H1 (cell line): Measurements from ENCODE around the gene IFTAP. TPM values are rescaled to one million over a fixed set of nuclear protein-coding genes. Genes with fewer than 3 reads are reported as not detected.

ENCODE experiments used
- CTCF ChIA-PET: fragments of 300-600 bp; sonication (Branson Sonifier 250); formaldehyde crosslinking; loops from one replicate; lab custom pipeline; 2021; ENCODE audit not compliant: partially characterized antibody; lab: Charles Lee
- POLR2A ChIA-PET: fragments of 300-600 bp; sonication (Branson Sonifier 250); formaldehyde crosslinking; loops from one replicate; lab custom pipeline; 2021; ENCODE audit warnings: inconsistent platforms; ENCODE audit not compliant: partially characterized antibody; lab: Charles Lee
- DNase-seq, 2 experiments: peaks; one replicate each; pipeline versions ENCODE4 v3.0.0 to v3.0.0-alpha.2; 2010 to 2022; ENCODE audit warnings: low spot score in 2 of 2, low read depth in 1 of 2, mixed read lengths in 1 of 2
- FAIRE-seq: peaks from 2 replicates; lab custom pipeline; 2011; peaks lifted over from hg19 to GRCh38; lab: Jason Lieb, UNC
- H2AFZ ChIP-seq: 2 replicates; pipeline ENCODE4 v1.8.1; 2012; ENCODE audit warnings: low read length, inconsistent platforms
- H2AK5ac ChIP-seq: 2 replicates; pipeline ENCODE4 v1.6.1; 2013; ENCODE audit warnings: low read depth, low read length
- H2BK120ac ChIP-seq: replicated peaks from 2 replicates; pipeline ENCODE3; 2013; ENCODE audit warnings: low read depth, low read length, inconsistent platforms
- H2BK12ac ChIP-seq: 2 replicates; pipeline ENCODE4 v1.6.1; 2013; ENCODE audit warnings: low read depth, low read length
- H2BK15ac ChIP-seq: 2 replicates; pipeline ENCODE4 v1.6.1; 2013; ENCODE audit warnings: low read length
- H2BK20ac ChIP-seq: 2 replicates; pipeline ENCODE4 v1.6.1; 2013; ENCODE audit warnings: low read length
- H2BK5ac ChIP-seq: 2 replicates; pipeline ENCODE4 v1.6.1; 2013; ENCODE audit warnings: low read depth, low read length
- H3K14ac ChIP-seq: 2 replicates; pipeline ENCODE4 v1.6.1; 2013; ENCODE audit warnings: inconsistent platforms; ENCODE audit not compliant: insufficient read length
- H3K18ac ChIP-seq: 2 replicates; pipeline ENCODE4 v1.6.1; 2013; ENCODE audit warnings: low read length; ENCODE audit errors: extremely low read depth
- H3K23ac ChIP-seq: 2 replicates; pipeline ENCODE4 v1.6.1; 2013; ENCODE audit warnings: inconsistent platforms; ENCODE audit not compliant: insufficient read length
- H3K23me2 ChIP-seq: 2 replicates; pipeline ENCODE4 v1.6.1; 2013; ENCODE audit warnings: low read depth, low read length
- H3K27ac ChIP-seq: 2 replicates; pipeline ENCODE4 v1.6.1; 2011; ENCODE audit warnings: low read depth, low read length, inconsistent platforms
- H3K27me3 ChIP-seq, 4 experiments: replicated peaks in 1 of 4; 1 replicate in 1 of 4; 2 replicates in 3 of 4; pipeline versions ENCODE4 v1.6.1 to v1.8.1; 2011 to 2013; ENCODE audit warnings: low read length in 3 of 4, mild to moderate bottlenecking in 3 of 4, inconsistent platforms in 2 of 4, mixed read lengths in 2 of 4, moderate library complexity in 1 of 4; ENCODE audit not compliant: control insufficient read depth in 3 of 4, insufficient read depth in 3 of 4; ENCODE audit errors: extremely low read depth in 1 of 4
- H3K36me3 ChIP-seq, 4 experiments: 2 replicates each; pipeline versions ENCODE4 v1.6.1 to v1.8.1; 2011 to 2013; ENCODE audit warnings: mild to moderate bottlenecking in 4 of 4, low read length in 3 of 4, moderate library complexity in 2 of 4, control low read depth in 1 of 4, inconsistent platforms in 1 of 4; ENCODE audit not compliant: insufficient read depth in 4 of 4, control insufficient read depth in 2 of 4
- H3K4ac ChIP-seq: replicated peaks from 2 replicates; pipeline ENCODE3; 2013; ENCODE audit warnings: low read length, low read depth, mixed read lengths, inconsistent platforms; ENCODE audit not compliant: insufficient read length
- H3K4me1 ChIP-seq, 4 experiments: replicated peaks in 1 of 4; 1 replicate in 1 of 4; 2 replicates in 3 of 4; pipeline versions ENCODE4 v1.6.1 to v1.8.1; 2011 to 2013; ENCODE audit warnings: low read length in 3 of 4, inconsistent platforms in 2 of 4, mixed read lengths in 1 of 4; ENCODE audit not compliant: insufficient read depth in 4 of 4, control insufficient read depth in 3 of 4
- H3K4me2 ChIP-seq, 2 experiments: 2 replicates each; pipeline versions ENCODE4 v1.6.1 to v1.8.1; 2011 to 2013; ENCODE audit warnings: low read depth in 2 of 2, low read length in 2 of 2, control low read depth in 1 of 2, inconsistent platforms in 1 of 2, mild to moderate bottlenecking in 1 of 2; ENCODE audit not compliant: insufficient read depth in 1 of 2
- H3K4me3 ChIP-seq, 4 experiments: fragments of 200-600, 300-600 bp in 1 of 4; sonication (generic), shearing (Covaris generic), sonication (Bioruptor Twin) in 1 of 4; 2 replicates each; pipeline versions ENCODE4 v1.5.1 to v1.8.1; 2011 to 2016; ENCODE audit warnings: low read length in 4 of 4, low read depth in 3 of 4, control low read depth in 2 of 4, inconsistent platforms in 2 of 4, mild to moderate bottlenecking in 2 of 4, mixed read lengths in 1 of 4, moderate library complexity in 1 of 4; ENCODE audit not compliant: insufficient read depth in 2 of 4; ENCODE audit errors: extremely low read depth in 1 of 4
- H3K56ac ChIP-seq: replicated peaks from 2 replicates; pipeline ENCODE3; 2013; ENCODE audit warnings: low read depth, mild to moderate bottlenecking, mixed read lengths, low read length, inconsistent platforms; ENCODE audit not compliant: insufficient read length
- H3K79me1 ChIP-seq: 2 replicates; pipeline ENCODE4 v1.6.1; 2013; ENCODE audit warnings: low read depth, low read length, control low read depth
- H3K79me2 ChIP-seq, 2 experiments: 2 replicates each; pipeline versions ENCODE4 v1.6.1 to v1.8.1; 2012 to 2013; ENCODE audit warnings: low read length in 2 of 2, mild to moderate bottlenecking in 2 of 2, inconsistent platforms in 1 of 2; ENCODE audit not compliant: insufficient read depth in 2 of 2, control insufficient read depth in 1 of 2
- H3K9ac ChIP-seq, 4 experiments: replicated peaks in 1 of 4; 1 replicate in 1 of 4; 2 replicates in 3 of 4; pipeline versions ENCODE4 v1.6.1 to v1.8.1; 2011 to 2013; ENCODE audit warnings: low read depth in 3 of 4, low read length in 3 of 4, control low read depth in 2 of 4, mild to moderate bottlenecking in 2 of 4, moderate library complexity in 2 of 4, inconsistent platforms in 1 of 4; ENCODE audit errors: extremely low read depth in 1 of 4
- H3K9me3 ChIP-seq, 2 experiments: 2 replicates each; pipeline versions ENCODE4 v1.6.1 to v1.8.1; 2012 to 2013; ENCODE audit warnings: mild to moderate bottlenecking in 2 of 2, moderate library complexity in 2 of 2, control low read depth in 1 of 2, inconsistent platforms in 1 of 2, low read depth in 1 of 2, low read length in 1 of 2, mixed read lengths in 1 of 2; ENCODE audit not compliant: insufficient read depth in 2 of 2
- H4K20me1 ChIP-seq, 2 experiments: replicated peaks in 1 of 2; 2 replicates each; pipeline versions ENCODE3 to v1.8.1; 2011 to 2013; ENCODE audit warnings: inconsistent platforms in 2 of 2, low read length in 2 of 2, mild to moderate bottlenecking in 1 of 2; ENCODE audit not compliant: insufficient read depth in 2 of 2, control insufficient read depth in 1 of 2
- H4K5ac ChIP-seq: 2 replicates; pipeline ENCODE4 v1.6.1; 2013; ENCODE audit warnings: low read length, low read depth, mixed read lengths, inconsistent platforms; ENCODE audit not compliant: insufficient read length
- H4K8ac ChIP-seq: 2 replicates; pipeline ENCODE4 v1.8.0; 2013; ENCODE audit warnings: mild to moderate bottlenecking, moderate library complexity, low read length, inconsistent platforms; ENCODE audit not compliant: insufficient read depth; ENCODE audit errors: extremely low read depth
- H4K91ac ChIP-seq: replicated peaks from 2 replicates; pipeline ENCODE3; 2013; ENCODE audit warnings: low read length, mixed read lengths, inconsistent platforms; ENCODE audit not compliant: insufficient read length
- ATF2 ChIP-seq: IDR thresholded peaks from 2 replicates; pipeline ENCODE4 v1.6.1; 2012; ENCODE audit warnings: low read length, inconsistent platforms
- CEBPB ChIP-seq: IDR thresholded peaks from 2 replicates; pipeline ENCODE4 v1.6.1; 2012; ENCODE audit warnings: low read depth, low read length
- CTCF ChIP-seq, 3 experiments: IDR thresholded peaks; 1 replicate in 2 of 3; 2 replicates in 1 of 3; pipeline versions ENCODE4 v1.5.1 to v1.6.1; 2011; ENCODE audit warnings: low read length in 3 of 3, mild to moderate bottlenecking in 3 of 3, inconsistent platforms in 2 of 3, low read depth in 1 of 3, moderate library complexity in 1 of 3; ENCODE audit not compliant: insufficient read depth in 1 of 3; ENCODE audit errors: control extremely low read depth in 1 of 3
- EZH2 ChIP-seq: fragments of 200-600 bp; sonication (generic); IDR thresholded peaks from 2 replicates; pipeline ENCODE4 v1.7.1; 2012; ENCODE audit warnings: low read depth, mild to moderate bottlenecking, moderate library complexity, low read length, inconsistent platforms; ENCODE audit not compliant: severe bottlenecking
- KDM4A ChIP-seq: IDR thresholded peaks from one replicate; pipeline ENCODE4 v1.7.1; 2012; ENCODE audit warnings: low read depth, mild to moderate bottlenecking, moderate library complexity, low read length, inconsistent platforms; ENCODE audit not compliant: severe bottlenecking
- RBBP5 ChIP-seq: IDR thresholded peaks from 2 replicates; pipeline ENCODE4 v1.7.1; 2012; ENCODE audit warnings: low read depth, mild to moderate bottlenecking, inconsistent platforms, low read length, moderate library complexity, borderline replicate concordance
- SAP30 ChIP-seq: fragments of 300-600 bp; sonication (generic); IDR thresholded peaks from 2 replicates; pipeline ENCODE4 v1.7.1; 2012; ENCODE audit warnings: low read length, moderate library complexity, mild to moderate bottlenecking, inconsistent platforms; ENCODE audit not compliant: insufficient read depth, insufficient replicate concordance
- SIX5 ChIP-seq: IDR thresholded peaks from 2 replicates; pipeline ENCODE4 v1.6.1; 2011; ENCODE audit warnings: mild to moderate bottlenecking, low read depth, low read length
- SP1 ChIP-seq: IDR thresholded peaks from 2 replicates; pipeline ENCODE4 v1.6.1; 2011; ENCODE audit warnings: low read depth, low read length
- SP4 ChIP-seq: IDR thresholded peaks from 2 replicates; pipeline ENCODE4 v1.6.1; 2012; ENCODE audit warnings: low read length, inconsistent platforms
- ZNF274 ChIP-seq: IDR thresholded peaks from 2 replicates; pipeline ENCODE4 v1.7.0; 2012; ENCODE audit warnings: low read length, borderline replicate concordance; ENCODE audit errors: extremely low read depth
- polyA plus RNA-seq, 7 experiments: library from polyadenylated mRNA; depleted of rRNA in 3 of 7; stranded (reverse) in 5 of 7; unstranded in 2 of 7; fragments of >200 nt in 5 of 7; fragments of 200-250 nt in 2 of 7; gene quantifications; 1 replicate in 5 of 7; 2 replicates in 1 of 7; 4 replicates in 1 of 7; pipeline versions ENCODE4 v1.2.1 to v1.2.3, GENCODE V29; 2011 to 2013; ENCODE audit warnings: missing spikeins in 2 of 7, mixed read lengths in 2 of 7
- total RNA-seq: library from RNA; stranded (reverse); fragmentation: NEBNext Ultra II Directional; extraction: Animal tissue kit (Norgen Biotek cat#: 25700); gene quantifications from 2 replicates; pipeline ENCODE4 v1.2.1, GENCODE V29; 2021

Gene IFTAP
- total and polyA plus RNA-seq, 2 of the 8 experiments (the other 6 are each of a cell fraction or from before 2014, with no cell fraction given) = 21.2 to 23.9 TPM

GRCh38 chr11:36602135-36602534 lies 7.8 kb downstream of the IFTAP start:
- Histone ChIP-seq H4K20me1 (no peaks in the 10 kb centered on the region), H4K8ac (no peak overlapping the region), H2AK5ac (no peak overlapping the region), H3K4me3 (no peak overlapping the region), H2BK12ac (no peak overlapping the region), H3K4me1 (no peaks in the 10 kb centered on the region; a peak in 1 of 7 replicates), H3K18ac (no peak overlapping the region), H3K23ac (no peak overlapping the region), H3K79me2 (no peaks in the 10 kb centered on the region), H3K56ac (no peak overlapping the region), H3K79me1 (no peaks in the 10 kb centered on the region), H4K5ac (no peak overlapping the region), H3K36me3 (no peaks in the 10 kb centered on the region), H3K27ac (no peak overlapping the region), H2BK15ac (no peak overlapping the region), H2BK20ac (no peak overlapping the region), H2BK5ac (no peak overlapping the region), H3K4ac (no peak overlapping the region), H3K14ac (no peak overlapping the region), H3K9ac (no peak overlapping the region), H3K27me3 (no peaks in the 10 kb centered on the region), H3K23me2 (no peaks in the 10 kb centered on the region), H4K91ac (no peak overlapping the region), H2BK120ac (no peak overlapping the region), H3K4me2 (no peak overlapping the region), H3K9me3 (no peaks in the 10 kb centered on the region), H2AFZ (no peak overlapping the region)
- no peak for FAIRE-seq
- no peak for DNase-seq
- ChIA-PET CTCF (no interaction called here), POLR2A (no interaction called here)
- TF ChIP-seq ATF2 (no peak), SAP30 (no peak), SP4 (no peak), ZNF274 (no peak), RBBP5 (no peak), SP1 (no peak), EZH2 (no peak), CEBPB (no peak), CTCF (IDR thresholded peaks at IDR 0.05; ENCODE audit: control extremely low read depth in 1 of 3, insufficient read depth in 1 of 3, low read depth in 1 of 3, low read length in 3 of 3) (no peak), SIX5 (no peak), KDM4A (no peak)
